Right lobe of liver (tissue), 4 donors: ENCODE data around the gene ZNF862.

Experiments used
- POLR2A ChIP-seq: fragments of 450-650 bp; IDR thresholded peaks from one replicate; pipeline ENCODE4 v1.6.1; 2017; ENCODE audit warnings: antibody characterized with exemption, mild to moderate bottlenecking
- TF ChIP-seq, protein P1 (sequence below), 4 donors: fragments of 200-600 bp in 3 of 4; fragments of 450-650 bp in 1 of 4; IDR thresholded peaks; one replicate each; pipeline versions ENCODE4 v1.5.1 to v1.8.0; 2016 to 2022; ENCODE audit warnings: antibody characterized with exemption in 4 of 4, mild to moderate bottlenecking in 2 of 4
- donor health status: DM: no; HTN: no; CAD: no.
- donor health status: DM: no; HTN: no; CAD: no.
- donor health status: DM: no; HTN: yes; CAD: no.

DNA sequence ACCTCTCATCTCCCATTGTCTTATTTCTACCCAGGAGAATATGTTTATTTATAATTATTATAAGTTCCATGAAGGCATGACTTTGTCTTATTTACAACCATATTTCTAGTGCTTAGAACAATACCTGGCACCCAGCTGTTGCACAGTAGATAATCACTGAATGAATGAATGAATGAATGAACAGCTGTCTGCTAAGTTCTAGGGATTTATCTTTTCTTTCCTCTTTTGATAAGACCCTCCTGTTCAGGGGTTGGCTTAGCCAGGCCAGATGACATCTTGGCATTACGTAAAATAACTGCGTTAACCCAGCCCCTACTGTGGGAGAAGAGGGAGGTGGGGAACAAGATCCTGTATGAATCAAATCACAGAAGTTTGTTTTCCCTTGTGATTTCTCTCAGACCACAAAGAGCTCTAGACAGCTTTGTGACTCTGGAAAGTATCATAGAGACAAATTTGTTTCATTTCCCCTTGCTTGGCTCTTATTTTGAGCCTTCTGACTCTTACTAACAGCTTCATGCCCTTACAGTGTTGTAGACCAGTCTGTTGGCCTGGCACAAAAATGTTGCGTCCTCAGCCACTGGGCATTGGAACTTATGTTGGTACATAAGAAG, 8.4 kb downstream of the ZNF862 start:
- no peak for TF ChIP-seq POLR2A
- TF ChIP-seq, protein P1, sequence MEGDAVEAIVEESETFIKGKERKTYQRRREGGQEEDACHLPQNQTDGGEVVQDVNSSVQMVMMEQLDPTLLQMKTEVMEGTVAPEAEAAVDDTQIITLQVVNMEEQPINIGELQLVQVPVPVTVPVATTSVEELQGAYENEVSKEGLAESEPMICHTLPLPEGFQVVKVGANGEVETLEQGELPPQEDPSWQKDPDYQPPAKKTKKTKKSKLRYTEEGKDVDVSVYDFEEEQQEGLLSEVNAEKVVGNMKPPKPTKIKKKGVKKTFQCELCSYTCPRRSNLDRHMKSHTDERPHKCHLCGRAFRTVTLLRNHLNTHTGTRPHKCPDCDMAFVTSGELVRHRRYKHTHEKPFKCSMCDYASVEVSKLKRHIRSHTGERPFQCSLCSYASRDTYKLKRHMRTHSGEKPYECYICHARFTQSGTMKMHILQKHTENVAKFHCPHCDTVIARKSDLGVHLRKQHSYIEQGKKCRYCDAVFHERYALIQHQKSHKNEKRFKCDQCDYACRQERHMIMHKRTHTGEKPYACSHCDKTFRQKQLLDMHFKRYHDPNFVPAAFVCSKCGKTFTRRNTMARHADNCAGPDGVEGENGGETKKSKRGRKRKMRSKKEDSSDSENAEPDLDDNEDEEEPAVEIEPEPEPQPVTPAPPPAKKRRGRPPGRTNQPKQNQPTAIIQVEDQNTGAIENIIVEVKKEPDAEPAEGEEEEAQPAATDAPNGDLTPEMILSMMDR (IDR thresholded peaks at IDR 0.05): no peak
